H9 (cell line): ENCODE data around the gene HGS. TPM values are rescaled to one million over a fixed set of nuclear protein-coding genes. Genes with fewer than 3 reads are reported as not detected.
A peak's percentile ranks its signal among the peaks of the same experiment; 100 is the strongest.

ENCODE experiments used
- DNase-seq: peaks from one replicate; pipeline ENCODE4 v3.0.0-alpha.2; 2017
- H2AFZ ChIP-seq: one replicate; pipeline ENCODE4 v1.6.1; 2013; ENCODE audit warnings: mild to moderate bottlenecking, low read length, control low read depth, moderate library complexity
- H2AK5ac ChIP-seq: 2 replicates; pipeline ENCODE4 v1.6.1; 2013; ENCODE audit warnings: low read length, control low read depth, mixed read lengths; ENCODE audit not compliant: insufficient read length
- H2BK120ac ChIP-seq: one replicate; pipeline ENCODE4 v1.6.1; 2013; ENCODE audit warnings: low read depth, mild to moderate bottlenecking, low read length, control low read depth, inconsistent platforms; ENCODE audit not compliant: poor library complexity, severe bottlenecking
- H2BK12ac ChIP-seq: 2 replicates; pipeline ENCODE4 v1.6.1; 2013; ENCODE audit warnings: low read length, control low read depth, mixed read lengths, low read depth; ENCODE audit not compliant: insufficient read length
- H2BK15ac ChIP-seq: 2 replicates; pipeline ENCODE4 v1.6.1; 2013; ENCODE audit warnings: low read depth, low read length, control low read depth
- H2BK20ac ChIP-seq: one replicate; pipeline ENCODE4 v1.6.1; 2013; ENCODE audit warnings: low read depth, mild to moderate bottlenecking, low read length, control low read depth, inconsistent platforms; ENCODE audit not compliant: poor library complexity, severe bottlenecking
- H2BK5ac ChIP-seq: 2 replicates; pipeline ENCODE4 v1.6.1; 2013; ENCODE audit warnings: low read length, control low read depth, mixed read lengths; ENCODE audit not compliant: insufficient read length
- H3K14ac ChIP-seq: 2 replicates; pipeline ENCODE4 v1.6.1; 2013; ENCODE audit warnings: low read length, control low read depth; ENCODE audit not compliant: insufficient read depth
- H3K18ac ChIP-seq: 2 replicates; pipeline ENCODE4 v1.6.1; 2013; ENCODE audit warnings: low read depth, mild to moderate bottlenecking, mixed read lengths, low read length, control low read depth; ENCODE audit not compliant: insufficient read length
- H3K23ac ChIP-seq: 2 replicates; pipeline ENCODE4 v1.6.1; 2013; ENCODE audit warnings: low read length, control low read depth, mixed read lengths, low read depth; ENCODE audit not compliant: insufficient read length
- H3K23me2 ChIP-seq: 2 replicates; pipeline ENCODE4 v1.6.1; 2013; ENCODE audit warnings: low read depth, mild to moderate bottlenecking, mixed read lengths, low read length, control low read depth; ENCODE audit not compliant: insufficient read length, poor library complexity, severe bottlenecking
- H3K27ac ChIP-seq: 2 replicates; pipeline ENCODE4 v1.5.1; 2013; ENCODE audit warnings: low read length, control low read depth, mixed read lengths, low read depth; ENCODE audit not compliant: insufficient read length
- H3K27me3 ChIP-seq: 2 replicates; pipeline ENCODE4 v1.6.1; 2013; ENCODE audit warnings: low read length, control low read depth, inconsistent platforms; ENCODE audit not compliant: insufficient read depth
- H3K4ac ChIP-seq: 2 replicates; pipeline ENCODE4 v1.6.1; 2013; ENCODE audit warnings: low read depth, mild to moderate bottlenecking, control low read depth, inconsistent platforms, low read length, moderate library complexity
- H3K4me1 ChIP-seq: 2 replicates; pipeline ENCODE4 v1.6.1; 2013; ENCODE audit warnings: low read length, control low read depth, inconsistent platforms; ENCODE audit not compliant: insufficient read depth
- H3K4me2 ChIP-seq: 2 replicates; pipeline ENCODE4 v1.6.1; 2013; ENCODE audit warnings: low read length, control low read depth, mixed read lengths; ENCODE audit not compliant: insufficient read length, insufficient read depth
- H3K56ac ChIP-seq: 2 replicates; pipeline ENCODE4 v1.6.1; 2013; ENCODE audit warnings: low read depth, mild to moderate bottlenecking, mixed read lengths, low read length, control low read depth; ENCODE audit not compliant: insufficient read length
- H3K79me1 ChIP-seq: 2 replicates; pipeline ENCODE4 v1.6.1; 2013; ENCODE audit warnings: low read depth, mild to moderate bottlenecking, moderate library complexity, low read length, control low read depth, inconsistent platforms; ENCODE audit not compliant: insufficient read depth, poor library complexity, severe bottlenecking
- H3K79me2 ChIP-seq: 2 replicates; pipeline ENCODE4 v1.6.1; 2013; ENCODE audit warnings: low read length, control low read depth, inconsistent platforms; ENCODE audit not compliant: insufficient read depth
- H3K9ac ChIP-seq: 2 replicates; pipeline ENCODE4 v1.6.1; 2013; ENCODE audit warnings: low read length, control low read depth, mixed read lengths; ENCODE audit not compliant: insufficient read length; ENCODE audit errors: extremely low read depth
- H3K9me3 ChIP-seq: one replicate; pipeline ENCODE4 v1.6.1; 2013; ENCODE audit warnings: low read depth, low read length, inconsistent platforms; ENCODE audit not compliant: control insufficient read depth
- H3T11ph ChIP-seq: one replicate; pipeline ENCODE4 v1.6.1; 2013; ENCODE audit warnings: mild to moderate bottlenecking, low read length, control low read depth, inconsistent platforms
- H4K20me1 ChIP-seq: one replicate; pipeline ENCODE4 v1.6.1; 2013; ENCODE audit not compliant: control insufficient read depth, insufficient read length, insufficient read depth
- H4K5ac ChIP-seq: 2 replicates; pipeline ENCODE4 v1.6.1; 2013; ENCODE audit warnings: low read depth, mild to moderate bottlenecking, mixed read lengths, low read length, control low read depth; ENCODE audit not compliant: insufficient read length
- H4K8ac ChIP-seq: replicated peaks from 2 replicates; pipeline ENCODE4 v1.6.1; 2013; ENCODE audit warnings: low read length, control low read depth, mixed read lengths, low read depth; ENCODE audit not compliant: insufficient read length
- H4K91ac ChIP-seq: 2 replicates; pipeline ENCODE4 v1.6.1; 2013; ENCODE audit warnings: low read depth, mild to moderate bottlenecking, moderate library complexity, mixed read lengths, low read length, control low read depth; ENCODE audit not compliant: insufficient read length
- H3K27ac Mint-ChIP-seq, 3 experiments: 2 replicates in 2 of 3; 3 replicates in 1 of 3; pipeline ENCODE4 v1.8.0; 2020 to 2021; ENCODE audit warnings: mixed read lengths in 3 of 3, mild to moderate bottlenecking in 1 of 3, moderate library complexity in 1 of 3
- H3K27me3 Mint-ChIP-seq: 2 replicates; pipeline ENCODE4 v1.8.0; 2021; ENCODE audit warnings: low read depth, mild to moderate bottlenecking, moderate library complexity, mixed read lengths
- H3K36me3 Mint-ChIP-seq, 3 experiments: 2 replicates in 2 of 3; 3 replicates in 1 of 3; pipeline ENCODE4 v1.8.0; 2020 to 2021; ENCODE audit warnings: low read depth in 3 of 3, mixed read lengths in 3 of 3; ENCODE audit not compliant: insufficient read depth in 1 of 3
- H3K4me1 Mint-ChIP-seq, 2 experiments: 2 replicates each; pipeline ENCODE4 v1.8.0; 2020; ENCODE audit warnings: mixed read lengths in 2 of 2
- H3K4me3 Mint-ChIP-seq, 2 experiments: 2 replicates in 1 of 2; 3 replicates in 1 of 2; pipeline ENCODE4 v1.8.0; 2020 to 2021; ENCODE audit warnings: mild to moderate bottlenecking in 2 of 2, mixed read lengths in 2 of 2, moderate library complexity in 1 of 2
- H3K9me3 Mint-ChIP-seq, 2 experiments: 2 replicates in 1 of 2; 3 replicates in 1 of 2; pipeline ENCODE4 v1.8.0; 2020; ENCODE audit warnings: mild to moderate bottlenecking in 2 of 2, mixed read lengths in 2 of 2, moderate library complexity in 1 of 2
- CTCF ChIP-seq: fragments of 200-600 bp; sonication (generic); conservative IDR thresholded peaks from 3 replicates; pipeline ENCODE4 v1.8.0; 2021; ENCODE audit warnings: antibody characterized with exemption, mild to moderate bottlenecking
- WGBS: extraction: QIAGEN DNeasy Blood & Tissue Kit; methylation state at CpG from one replicate; pipeline ENCODE4 v1.1.7; 2013; ENCODE audit warnings: missing lambda C conversion rate, low lambda C conversion rate, mixed read lengths; ENCODE audit not compliant: insufficient read length; ENCODE audit errors: extremely low coverage; 5-methylcytosine and 5-hydroxymethylcytosine counted together
- total RNA-seq: library from RNA; stranded (reverse); gene quantifications from 2 replicates; pipeline ENCODE4 v1.2.1, GENCODE V29; 2021

HGS gene
- total RNA-seq, 1 experiment from 2014 or later, result 106 TPM

GRCh38 chr17:81651692-81652091, 32.1 kb upstream of the HGS start:
- H2BK120ac ChIP-seq, result no peak overlapping the region
- no peak overlapping the region for H3K23ac ChIP-seq
- no peak for TF ChIP-seq CTCF
- no peaks in the 10 kb centered on the region; the same call in 1 of the 2 replicates for H3K27me3 ChIP-seq
- H2AK5ac ChIP-seq, result no peak overlapping the region
- H3K4me2 ChIP-seq, result no peak overlapping the region
- no peaks in the 10 kb centered on the region for H3K9me3 ChIP-seq
- H3K14ac ChIP-seq, result no peak overlapping the region
- no peaks in the 10 kb centered on the region for H3K79me2 ChIP-seq
- Mint-ChIP-seq H3K27me3 (peaks cover 2% of the 10 kb centered on the region), H3K4me3 (peak overlapping the region in 1 of 2 experiments; percentile 18; a peak in 1 of 5 replicates), H3K9me3 (no peaks in the 10 kb centered on the region; a peak in 2 of 5 replicates), H3K4me1 (peaks cover 13 to 20% of the 10 kb centered on the region in 2 experiments), H3K27ac (no peak overlapping the region), H3K36me3 (no peaks in the 10 kb centered on the region)
- peaks cover 3% of the 10 kb centered on the region; the same call in 1 of the 2 replicates for H3K4me1 ChIP-seq
- H4K91ac ChIP-seq, result no peak overlapping the region
- H3K4ac ChIP-seq, result no peak overlapping the region
- peaks cover 4% of the 10 kb centered on the region for H3K23me2 ChIP-seq
- no peaks in the 10 kb centered on the region for H3K79me1 ChIP-seq
- H4K8ac ChIP-seq, result no peak overlapping the region
- H3T11ph ChIP-seq, result no peak overlapping the region
- H4K20me1 ChIP-seq, result no peaks in the 10 kb centered on the region
- no peak overlapping the region for H2BK12ac ChIP-seq
- H3K56ac ChIP-seq, result no peak overlapping the region
- WGBS, result no CpG with 5 or more reads among the region's 10 CpGs
- no peak overlapping the region for H3K9ac ChIP-seq
- H2AFZ ChIP-seq, result no peak overlapping the region
- H3K27ac ChIP-seq, result no peak overlapping the region
- no peak overlapping the region for H4K5ac ChIP-seq
- DNase-seq, result peak; percentile 32
- no peak overlapping the region for H2BK20ac ChIP-seq
- no peak overlapping the region for H2BK5ac ChIP-seq
- H3K18ac ChIP-seq, result no peak overlapping the region
- H2BK15ac ChIP-seq, result no peak overlapping the region
